Suppressor macrophage treated with lipopolysaccharide for 4 hours (primary cell): ENCODE results near the gene NMRK1.

ENCODE experiments used
- DNase-seq: peaks from one replicate; pipeline ENCODE4 v3.0.0-alpha.2; 2020

NMRK1 gene

GRCh38 chr9:75101004-75101588 is 13.1 kb upstream of the NMRK1 start:
- no peak for DNase-seq

GRCh38 chr9:75096796-75097195 is 8.8 kb upstream of the NMRK1 start:
- no peak for DNase-seq

- no peak for DNase-seq
Measured at GRCh38 chr9:75092766-75093165, 4.8 kb upstream of the NMRK1 start.

- no peak for DNase-seq
Measured at GRCh38 chr9:75090579-75090978, 2.6 kb upstream of the NMRK1 start.

- no peak for DNase-seq
Measured at GRCh38 chr9:75089373-75089766, 1.4 kb upstream of the NMRK1 start.

GRCh38 chr9:75088646-75089372 is 854 bp upstream of the NMRK1 start:
- DNase-seq, result peak; percentile 92

- DNase-seq, result peak; percentile 62
Measured at GRCh38 chr9:75087289-75087823, 599 bp downstream of the NMRK1 start.

- peak; percentile 54 for DNase-seq
Measured at GRCh38 chr9:75086541-75087288, 1.2 kb downstream of the NMRK1 start.

GRCh38 chr9:75085640-75086039 is 2.3 kb downstream of the NMRK1 start:
- DNase-seq, result peak; percentile 41

GRCh38 chr9:75084081-75084672 is 3.8 kb downstream of the NMRK1 start:
- no peak for DNase-seq

GRCh38 chr9:75083188-75083970 is 4.6 kb downstream of the NMRK1 start:
- DNase-seq, result no peak

- peak; percentile 14 for DNase-seq
Measured at GRCh38 chr9:75081632-75082031, 6.3 kb downstream of the NMRK1 start.

- DNase-seq, result no peak
Measured at GRCh38 chr9:75072895-75073294, 15.1 kb downstream of the NMRK1 start.

- no peak for DNase-seq
Measured at GRCh38 chr9:75071530-75072122, 16.3 kb downstream of the NMRK1 start.

- no peak for DNase-seq
Measured at GRCh38 chr9:75069171-75069570, 18.8 kb downstream of the NMRK1 start.

- DNase-seq, result no peak
Measured at GRCh38 chr9:75067894-75068293, 20.1 kb downstream of the NMRK1 start.

- DNase-seq, result no peak
Measured at GRCh38 chr9:75065510-75065909, 22.4 kb downstream of the NMRK1 start.

- no peak for DNase-seq
Measured at GRCh38 chr9:75064307-75065025, 23.5 kb downstream of the NMRK1 start.

GRCh38 chr9:75063556-75064305 is 24.2 kb downstream of the NMRK1 start:
- no peak for DNase-seq

- no peak for DNase-seq
Measured at GRCh38 chr9:75061169-75061568, 26.8 kb downstream of the NMRK1 start.
